Middle frontal gyrus (tissue), 1 donor: ENCODE measurements around the gene DAGLA.

Experiments
- DNase-seq: peaks from one replicate; pipeline ENCODE4 v3.0.0-alpha.2; 2015; ENCODE audit warnings: low spot score; ENCODE audit errors: extremely low spot score

The DAGLA gene

GRCh38 chr11:61778357-61778886 lies 98.2 kb downstream of the DAGLA start:
- DNase-seq, result no peak

GRCh38 chr11:61778920-61779650 lies 98.9 kb downstream of the DAGLA start:
- no peak for DNase-seq

- no peak for DNase-seq
Observed at GRCh38 chr11:61779666-61780525, 99.7 kb downstream of the DAGLA start.

GRCh38 chr11:61780581-61781162 lies 100.5 kb downstream of the DAGLA start:
- DNase-seq, result no peak

GRCh38 chr11:61781585-61781984 lies 101.4 kb downstream of the DAGLA start:
- no peak for DNase-seq

GRCh38 chr11:61782299-61782698 lies 102.1 kb downstream of the DAGLA start:
- no peak for DNase-seq

GRCh38 chr11:61782841-61783240 lies 102.7 kb downstream of the DAGLA start:
- DNase-seq, result no peak

- no peak for DNase-seq
Observed at GRCh38 chr11:61783717-61784505, 103.7 kb downstream of the DAGLA start.

GRCh38 chr11:61784506-61784805 lies 104.3 kb downstream of the DAGLA start:
- no peak for DNase-seq

- no peak for DNase-seq
Observed at GRCh38 chr11:61785837-61786402, 105.7 kb downstream of the DAGLA start.

- peak; percentile 30 for DNase-seq
Observed at GRCh38 chr11:61787928-61788491, 107.8 kb downstream of the DAGLA start.

GRCh38 chr11:61791737-61792309 lies 111.6 kb downstream of the DAGLA start:
- DNase-seq, result peak; percentile 80

- peak; percentile 81 for DNase-seq
Observed at GRCh38 chr11:61792310-61793082, 112.3 kb downstream of the DAGLA start, which contains the start of the genes FEN1 and TMEM258. FEN1 (plus strand) TSS chr11:61792911; CDS start chr11:61795362, 2,451 bp downstream. TMEM258 (minus strand) TSS chr11:61792599; CDS start chr11:61792558, 41 bp downstream.

- no peak for DNase-seq
Observed at GRCh38 chr11:61793083-61793828, 113.1 kb downstream of the DAGLA start.

GRCh38 chr11:61793829-61794204 lies 113.6 kb downstream of the DAGLA start:
- DNase-seq, result no peak

GRCh38 chr11:61794579-61794978 lies 114.4 kb downstream of the DAGLA start:
- no peak for DNase-seq

- DNase-seq, result no peak
Observed at GRCh38 chr11:61795459-61795858, 115.3 kb downstream of the DAGLA start.

- DNase-seq, result no peak
Observed at GRCh38 chr11:61795876-61796526, 115.8 kb downstream of the DAGLA start.
